H1 (cell line): Measurements from ENCODE around the gene ADAMTS15. TPM values are rescaled to one million over a fixed set of nuclear protein-coding genes. Genes with fewer than 3 reads are reported as not detected.

Source experiments
- CBX5 ChIP-seq: fragments of 300-800, 300-1000 bp; sonication (generic); IDR thresholded peaks from 2 replicates; pipeline ENCODE4 v1.7.1; 2016; ENCODE audit warnings: antibody characterized with exemption, low read length, low read depth
- CTCF ChIP-seq, 3 experiments: IDR thresholded peaks; 1 replicate in 2 of 3; 2 replicates in 1 of 3; pipeline versions ENCODE4 v1.5.1 to v1.6.1; 2011; ENCODE audit warnings: low read length in 3 of 3, mild to moderate bottlenecking in 3 of 3, inconsistent platforms in 2 of 3, low read depth in 1 of 3, moderate library complexity in 1 of 3; ENCODE audit not compliant: insufficient read depth in 1 of 3; ENCODE audit errors: control extremely low read depth in 1 of 3
- JUND ChIP-seq: IDR thresholded peaks from 2 replicates; pipeline ENCODE4 v1.6.1; 2011; ENCODE audit warnings: mild to moderate bottlenecking, improper control_type of control experiment, low read length
- RNF2 ChIP-seq: fragments of 200-900, 300-1000 bp; sonication (generic); IDR thresholded peaks from 2 replicates; pipeline ENCODE4 v1.7.1; 2016; ENCODE audit warnings: borderline replicate concordance, low read depth, mild to moderate bottlenecking, antibody characterized with exemption, low read length; ENCODE audit not compliant: poor library complexity, severe bottlenecking; ENCODE audit errors: missing control alignments
- polyA plus RNA-seq, 7 experiments: library from polyadenylated mRNA; depleted of rRNA in 3 of 7; stranded (reverse) in 5 of 7; unstranded in 2 of 7; fragments of >200 nt in 5 of 7; fragments of 200-250 nt in 2 of 7; gene quantifications; 1 replicate in 5 of 7; 2 replicates in 1 of 7; 4 replicates in 1 of 7; pipeline versions ENCODE4 v1.2.1 to v1.2.3, GENCODE V29; 2011 to 2013; ENCODE audit warnings: missing spikeins in 2 of 7, mixed read lengths in 2 of 7
- total RNA-seq: library from RNA; stranded (reverse); fragmentation: NEBNext Ultra II Directional; extraction: Animal tissue kit (Norgen Biotek cat#: 25700); gene quantifications from 2 replicates; pipeline ENCODE4 v1.2.1, GENCODE V29; 2021

The ADAMTS15 gene
- total and polyA plus RNA-seq, 2 of the 8 experiments (the other 6 are each of a cell fraction or from before 2014, with no cell fraction given): 1.7 to 4.7 TPM

GRCh38 chr11:130411223-130411622, 37.2 kb upstream of the ADAMTS15 start (continued):
- no peak for TF ChIP-seq CTCF (IDR thresholded peaks at IDR 0.05; ENCODE audit: control extremely low read depth in 1 of 3, insufficient read depth in 1 of 3, low read depth in 1 of 3, low read length in 3 of 3)
- TF ChIP-seq RNF2: no peak
- no peak for TF ChIP-seq JUND
- no peak for TF ChIP-seq CBX5
